HG02970 (cell line): ENCODE data around the gene UNC5CL.

Experiments used
- ATAC-seq: cut with Tn5 transposase; IDR thresholded peaks from one replicate; pipeline ENCODE4 v1.9.1; 2021; ENCODE audit warnings: mild to moderate bottlenecking, moderate library complexity, moderate number of reproducible peaks; ENCODE audit not compliant: unreplicated experiment, low FRiP score

Gene UNC5CL

GRCh38 chr6:40982917-40983316 lies 56.1 kb downstream of the UNC5CL start:
- no peak for ATAC-seq

- no peak for ATAC-seq
Observed at GRCh38 chr6:40978687-40979289, 60.2 kb downstream of the UNC5CL start.

- no peak for ATAC-seq
Observed at GRCh38 chr6:40977695-40978094, 61.3 kb downstream of the UNC5CL start.

GRCh38 chr6:40977085-40977484 lies 61.9 kb downstream of the UNC5CL start:
- no peak for ATAC-seq
